Breast epithelium (tissue), 4 donors: ENCODE data around the gene CHST15. TPM values are rescaled to one million over a fixed set of nuclear protein-coding genes. Genes with fewer than 3 reads are reported as not detected.

Experiments
- DNase-seq, 2 donors: peaks; one replicate each; pipeline ENCODE4 v3.0.0-alpha.2; 2019; ENCODE audit warnings: low spot score in 2 of 2
- H3K27ac ChIP-seq, 2 donors: fragments of 200-600 bp; sonication (generic) in 1 of 2; one replicate each; pipeline ENCODE4 v1.5.1; 2016 to 2019; ENCODE audit warnings: mild to moderate bottlenecking in 1 of 2
- H3K27me3 ChIP-seq, 2 donors: fragments of 200-600 bp; sonication (generic) in 1 of 2; one replicate each; pipeline versions ENCODE4 v1.5.1 to v1.6.0; 2017 to 2019; ENCODE audit warnings: control low read depth in 1 of 2, mild to moderate bottlenecking in 1 of 2
- H3K36me3 ChIP-seq: fragments of 200-600 bp; one replicate; pipeline ENCODE4 v1.5.1; 2019
- H3K4me1 ChIP-seq, 2 donors: fragments of 200-600 bp; sonication (generic); one replicate each; pipeline ENCODE4 v1.5.1; 2016 to 2019; ENCODE audit warnings: control low read depth in 1 of 2
- H3K4me3 ChIP-seq, 3 donors: fragments of 200-600 bp; sonication (generic); 1 replicate in 2 of 3; 2 replicates in 1 of 3; pipeline ENCODE4 v1.5.1; 2016 to 2019; ENCODE audit warnings: mild to moderate bottlenecking in 3 of 3, moderate library complexity in 2 of 3
- H3K9me3 ChIP-seq, 2 donors: fragments of 200-600 bp; sonication (generic) in 1 of 2; one replicate each; pipeline ENCODE4 v1.5.1; 2016 to 2019; ENCODE audit warnings: control low read depth in 1 of 2
- POLR2A ChIP-seq: fragments of 450-650 bp; IDR thresholded peaks from one replicate; pipeline ENCODE4 v1.6.1; 2016; ENCODE audit warnings: antibody characterized with exemption, mild to moderate bottlenecking, moderate library complexity
- POLR2AphosphoS5 ChIP-seq, 3 donors: sonication (generic); formaldehyde crosslinking; IDR thresholded peaks; one replicate each; pipeline ENCODE4 v1.6.1; 2017; ENCODE audit warnings: antibody characterized with exemption in 3 of 3
- intact Hi-C: fragments of 100-400 bp; cut with DNase I; formaldehyde crosslinking; loops from one replicate; pipeline ENCODE4 v1.15.1; 2023; ENCODE audit warnings: low total_unique reads
- total RNA-seq, 3 donors: library from RNA; depleted of rRNA; stranded (reverse); fragments of >200 nt; gene quantifications; one replicate each; pipeline ENCODE4 v1.1.0, GENCODE V29; 2016
- TF ChIP-seq, protein P1 (sequence below), 3 donors: fragments of 450-650 bp; IDR thresholded peaks; one replicate each; pipeline ENCODE4 v1.5.1; 2016 to 2017; ENCODE audit warnings: antibody characterized with exemption in 3 of 3, mild to moderate bottlenecking in 3 of 3, moderate library complexity in 3 of 3

Gene CHST15
- total RNA-seq, 3 donors from 2014 or later, result 19.0 to 57.8 (median 56.4) TPM

GRCh38 chr10:124124123-124124768 lies 30.8 kb upstream of the CHST15 start:
- intact Hi-C loops, result no loop called here
- no peaks in the 10 kb centered on the region for H3K4me1 ChIP-seq

DNA sequence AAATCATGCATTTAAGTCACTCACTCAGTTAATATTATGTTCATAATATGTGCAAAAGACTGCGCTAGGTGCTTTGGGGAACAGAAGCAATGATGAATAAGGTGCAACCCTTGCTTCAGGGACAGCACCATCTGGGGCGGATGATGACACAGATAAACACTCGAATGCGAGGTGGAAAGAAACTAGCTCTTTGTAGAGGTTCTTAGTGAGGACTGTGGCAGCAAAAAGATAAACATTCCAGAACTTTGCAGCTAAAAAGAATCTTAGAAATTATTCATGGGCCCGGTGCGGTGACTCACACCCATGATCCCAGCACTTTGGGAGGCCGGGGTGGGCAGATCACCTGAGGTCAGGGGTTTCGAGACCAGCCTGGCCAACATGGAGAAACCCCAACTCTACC lies 29.8 kb upstream of the CHST15 start:
- intact Hi-C loops, result no loop called here
- Histone ChIP-seq H3K4me3 (no peak overlapping the region), H3K9me3 (no peaks in the 10 kb centered on the region), H3K36me3 (no peaks in the 10 kb centered on the region), H3K4me1 (no peaks in the 10 kb centered on the region), H3K27ac (no peak overlapping the region), H3K27me3 (no peaks in the 10 kb centered on the region)
- DNase-seq, result no peak
- TF ChIP-seq, protein P1, sequence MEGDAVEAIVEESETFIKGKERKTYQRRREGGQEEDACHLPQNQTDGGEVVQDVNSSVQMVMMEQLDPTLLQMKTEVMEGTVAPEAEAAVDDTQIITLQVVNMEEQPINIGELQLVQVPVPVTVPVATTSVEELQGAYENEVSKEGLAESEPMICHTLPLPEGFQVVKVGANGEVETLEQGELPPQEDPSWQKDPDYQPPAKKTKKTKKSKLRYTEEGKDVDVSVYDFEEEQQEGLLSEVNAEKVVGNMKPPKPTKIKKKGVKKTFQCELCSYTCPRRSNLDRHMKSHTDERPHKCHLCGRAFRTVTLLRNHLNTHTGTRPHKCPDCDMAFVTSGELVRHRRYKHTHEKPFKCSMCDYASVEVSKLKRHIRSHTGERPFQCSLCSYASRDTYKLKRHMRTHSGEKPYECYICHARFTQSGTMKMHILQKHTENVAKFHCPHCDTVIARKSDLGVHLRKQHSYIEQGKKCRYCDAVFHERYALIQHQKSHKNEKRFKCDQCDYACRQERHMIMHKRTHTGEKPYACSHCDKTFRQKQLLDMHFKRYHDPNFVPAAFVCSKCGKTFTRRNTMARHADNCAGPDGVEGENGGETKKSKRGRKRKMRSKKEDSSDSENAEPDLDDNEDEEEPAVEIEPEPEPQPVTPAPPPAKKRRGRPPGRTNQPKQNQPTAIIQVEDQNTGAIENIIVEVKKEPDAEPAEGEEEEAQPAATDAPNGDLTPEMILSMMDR (IDR thresholded peaks at IDR 0.05), result no peak
- TF ChIP-seq POLR2AphosphoS5 (IDR thresholded peaks at IDR 0.05), result no peak
- no peak for TF ChIP-seq POLR2A

More at GRCh38 chr10:124124123-124124768, 30.8 kb upstream of the CHST15 start:
- DNase-seq, result no peak
- H3K27ac ChIP-seq, result no peak overlapping the region
- no peak overlapping the region for H3K4me3 ChIP-seq
- H3K9me3 ChIP-seq, result no peaks in the 10 kb centered on the region
- TF ChIP-seq, protein P1 (IDR thresholded peaks at IDR 0.05), result no peak
- H3K27me3 ChIP-seq, result no peaks in the 10 kb centered on the region
- H3K36me3 ChIP-seq, result no peaks in the 10 kb centered on the region

GRCh38 chr10:124122211-124122610 lies 28.8 kb upstream of the CHST15 start:
- no peak for TF ChIP-seq POLR2A
- no peak for DNase-seq
- intact Hi-C loops, result no loop called here
- no peak overlapping the region for H3K4me3 ChIP-seq
- H3K9me3 ChIP-seq, result no peaks in the 10 kb centered on the region
- no peaks in the 10 kb centered on the region for H3K4me1 ChIP-seq
- H3K36me3 ChIP-seq, result no peaks in the 10 kb centered on the region
- no peak overlapping the region for H3K27ac ChIP-seq
- no peaks in the 10 kb centered on the region for H3K27me3 ChIP-seq

GRCh38 chr10:124120410-124121061 lies 27.1 kb upstream of the CHST15 start:
- Histone ChIP-seq H3K4me1 (no peaks in the 10 kb centered on the region), H3K9me3 (no peaks in the 10 kb centered on the region), H3K4me3 (no peak overlapping the region), H3K27ac (no peak overlapping the region), H3K27me3 (no peaks in the 10 kb centered on the region), H3K36me3 (no peaks in the 10 kb centered on the region)
- DNase-seq, result no peak
- TF ChIP-seq POLR2AphosphoS5 (IDR thresholded peaks at IDR 0.05), result no peak
- TF ChIP-seq, protein P1 (IDR thresholded peaks at IDR 0.05), result no peak
- no peak for TF ChIP-seq POLR2A
- intact Hi-C loops, result no loop called here

DNA sequence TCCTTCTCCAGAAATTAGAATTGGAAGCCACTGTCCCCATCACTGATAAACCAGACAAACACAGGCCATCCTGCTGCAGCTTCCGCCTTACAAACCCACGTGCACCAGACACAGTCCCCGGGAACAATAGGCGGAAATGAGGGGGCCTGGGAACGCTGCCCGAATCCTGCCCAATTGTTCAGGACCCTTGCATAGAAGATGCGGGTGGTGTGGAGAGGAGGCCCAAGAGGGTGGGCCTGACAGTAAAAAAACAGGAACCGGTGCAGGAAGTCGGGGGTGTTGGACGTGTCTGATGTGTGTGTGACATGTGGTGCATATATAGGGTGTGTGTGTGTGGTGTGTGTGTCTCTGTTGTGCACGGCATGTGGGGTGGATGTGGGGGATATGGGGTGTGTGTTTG lies 26.5 kb upstream of the CHST15 start:
- no peaks in the 10 kb centered on the region for H3K36me3 ChIP-seq
- no peaks in the 10 kb centered on the region for H3K9me3 ChIP-seq
- DNase-seq, result no peak
- no peaks in the 10 kb centered on the region for H3K4me1 ChIP-seq
- intact Hi-C loops, result no loop called here
- no peaks in the 10 kb centered on the region for H3K27me3 ChIP-seq
- no peak overlapping the region for H3K4me3 ChIP-seq
- H3K27ac ChIP-seq, result no peak overlapping the region
- TF ChIP-seq POLR2AphosphoS5 (IDR thresholded peaks at IDR 0.05) (peak in 1 of 3 donors; percentile 37), POLR2A (no peak)

DNA sequence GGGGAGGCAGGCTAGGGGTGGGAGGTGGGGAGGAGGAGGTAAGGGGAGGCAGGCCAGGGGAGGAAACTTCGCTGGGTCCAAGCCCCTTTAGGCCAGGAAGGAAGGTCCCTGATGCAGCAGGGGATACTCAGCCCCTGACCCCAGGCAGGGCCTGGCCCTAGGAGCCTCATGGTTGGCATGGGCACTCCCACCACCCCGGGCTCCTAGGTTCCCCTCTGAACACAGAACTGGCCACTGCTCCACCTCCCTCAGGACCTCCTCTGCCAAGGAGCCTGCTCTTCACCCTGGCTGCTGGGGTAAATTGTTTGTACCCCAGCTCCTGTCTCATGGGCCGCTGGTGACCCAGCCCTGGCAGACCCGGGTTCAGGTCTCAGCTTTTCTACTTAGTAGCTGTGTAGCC lies 25.8 kb upstream of the CHST15 start:
- intact Hi-C loops, result no loop called here
- Histone ChIP-seq H3K4me1 (no peaks in the 10 kb centered on the region), H3K27me3 (no peaks in the 10 kb centered on the region), H3K9me3 (no peaks in the 10 kb centered on the region), H3K4me3 (no peak overlapping the region), H3K36me3 (no peaks in the 10 kb centered on the region), H3K27ac (peak overlapping the region in 1 of 2 donors; percentile 59)
- no peak for DNase-seq
- TF ChIP-seq POLR2A, result no peak
- no peak for TF ChIP-seq POLR2AphosphoS5 (IDR thresholded peaks at IDR 0.05)
- TF ChIP-seq, protein P1 (IDR thresholded peaks at IDR 0.05), result no peak
